Measurements from ENCODE around the gene PARP12.

- TF ChIP-seq TAF1 (IDR thresholded peaks at IDR 0.05; ENCODE audit: borderline replicate concordance, insufficient read depth, low read length), result no peak
- TF ChIP-seq REST (IDR thresholded peaks at IDR 0.05; ENCODE audit: insufficient read depth in 1 of 2, low read depth in 2 of 2, low read length in 2 of 2), result no peak
- TF ChIP-seq POLR2AphosphoS5 (IDR thresholded peaks at IDR 0.05; ENCODE audit: low read depth, low read length), result no peak
- TF ChIP-seq SIN3A (IDR thresholded peaks at IDR 0.05; ENCODE audit: borderline replicate concordance, insufficient read depth, low read length), result no peak
Measured at GRCh38 chr7:140014123-140014522, 48.6 kb downstream of the PARP12 start.

Measured in PFSK-1 (cell line).